ENCODE data around the gene GALK1.

GALK1 gene

DNA sequence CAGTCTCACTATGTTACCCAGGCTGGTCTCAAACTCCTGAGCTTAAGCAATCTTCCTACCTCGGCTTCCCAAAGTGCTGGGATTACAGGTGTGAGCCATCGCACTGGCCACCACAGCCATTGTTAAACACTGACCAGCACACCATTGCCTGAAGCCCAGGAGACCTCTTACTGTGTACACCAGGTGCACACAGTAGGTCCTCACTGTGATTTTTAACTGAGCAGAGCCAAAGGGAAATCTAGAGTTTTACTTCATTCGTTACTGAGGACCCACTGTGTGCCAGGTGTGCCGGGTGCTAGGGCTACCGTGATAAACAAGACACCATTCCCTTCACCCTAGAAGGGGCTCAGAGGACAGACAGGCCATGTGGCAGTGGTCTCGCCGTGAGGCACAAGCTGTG is 39.5 kb downstream of the GALK1 start:
- no peak for DNase-seq (ENCODE audit: low spot score)
- no peak for FAIRE-seq

DNA sequence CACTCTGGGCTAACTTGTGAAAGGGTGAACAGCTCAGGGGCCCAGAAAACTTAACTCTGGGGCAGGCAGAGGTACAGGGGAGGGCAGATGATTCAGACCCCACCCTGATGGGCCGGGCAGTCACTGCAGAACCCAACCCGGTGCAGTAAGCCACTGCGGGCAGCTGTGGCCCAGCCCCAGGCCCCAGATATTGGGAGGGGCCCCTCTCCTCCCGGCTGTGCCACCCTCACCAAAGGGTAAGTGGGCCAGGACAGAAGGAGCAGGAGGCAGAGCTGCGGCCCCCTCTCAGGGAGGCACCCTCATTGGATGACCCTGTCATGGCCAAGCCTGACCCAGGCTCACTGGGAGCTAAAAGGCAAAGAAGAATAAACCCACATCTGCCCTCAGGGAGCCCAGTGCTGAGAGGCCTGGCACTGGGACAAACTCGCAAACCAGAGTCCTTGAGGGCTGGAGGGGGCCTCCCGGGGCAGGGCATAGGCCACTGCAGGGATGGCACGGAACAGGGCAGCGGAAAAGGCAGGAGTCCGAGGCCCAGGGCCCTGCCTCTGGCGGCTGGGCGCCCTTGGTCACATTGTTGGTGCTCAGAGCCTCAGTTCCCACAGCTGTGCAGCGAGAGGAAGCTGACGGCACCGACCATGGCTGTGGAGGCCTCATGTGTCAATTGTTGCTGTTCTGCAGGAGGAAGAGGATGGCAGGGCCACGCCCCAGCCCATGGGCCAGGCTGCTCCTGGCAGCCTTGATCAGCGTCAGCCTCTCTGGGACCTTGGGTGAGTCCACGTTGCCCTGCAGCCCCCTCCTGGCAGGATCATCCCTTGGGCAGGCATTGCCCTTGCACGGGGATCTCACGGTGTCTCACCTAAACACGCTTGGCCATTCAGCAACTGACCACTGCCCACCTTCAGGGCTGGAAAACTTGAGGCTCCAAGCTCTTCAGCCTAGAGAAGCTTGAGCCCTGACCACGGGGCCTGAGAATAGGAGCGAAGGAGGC is 40.7 kb downstream of the GALK1 start:
- DNase-seq (ENCODE audit: low spot score) (no peak), FAIRE-seq (peak; percentile 46)

DNA sequence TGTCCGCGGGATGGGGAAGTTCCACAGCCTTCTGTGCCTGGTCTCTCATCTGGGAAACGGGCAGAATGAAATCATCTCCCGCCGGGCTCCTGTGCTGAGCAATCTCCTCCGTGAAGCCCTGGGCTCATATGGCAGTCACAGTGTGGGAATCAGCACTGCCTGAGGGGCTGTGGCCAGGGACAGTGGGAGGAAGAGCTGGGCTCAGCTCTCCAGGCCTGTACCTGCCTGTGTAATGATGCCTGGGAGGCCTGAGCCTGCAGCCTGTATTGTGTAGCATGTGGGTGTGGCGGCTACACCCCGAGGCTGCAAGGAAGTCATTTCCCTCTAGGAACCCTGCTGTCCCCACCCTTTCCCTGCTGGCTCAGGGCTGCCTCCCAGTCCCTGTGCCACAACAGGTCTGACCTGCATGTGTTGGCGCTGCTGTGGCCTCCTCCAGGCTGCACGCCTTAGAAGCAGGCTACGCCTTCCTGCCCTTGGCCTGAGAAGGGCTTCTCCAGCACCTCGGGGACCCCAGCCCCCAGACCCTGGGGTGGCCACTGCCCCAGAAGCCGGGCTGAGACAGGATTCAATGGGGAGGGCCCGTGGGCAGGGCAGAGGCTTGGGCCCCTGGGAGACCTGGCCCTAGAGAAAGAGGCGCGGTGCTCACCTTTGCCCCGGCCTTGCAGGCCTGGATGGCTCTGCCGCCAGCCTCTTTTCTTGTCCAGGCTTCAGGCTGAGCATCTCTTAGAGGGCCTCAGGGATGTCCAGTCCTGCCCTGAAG is 41.6 kb downstream of the GALK1 start:
- DNase-seq (ENCODE audit: low spot score): no peak
- FAIRE-seq: no peak

DNA sequence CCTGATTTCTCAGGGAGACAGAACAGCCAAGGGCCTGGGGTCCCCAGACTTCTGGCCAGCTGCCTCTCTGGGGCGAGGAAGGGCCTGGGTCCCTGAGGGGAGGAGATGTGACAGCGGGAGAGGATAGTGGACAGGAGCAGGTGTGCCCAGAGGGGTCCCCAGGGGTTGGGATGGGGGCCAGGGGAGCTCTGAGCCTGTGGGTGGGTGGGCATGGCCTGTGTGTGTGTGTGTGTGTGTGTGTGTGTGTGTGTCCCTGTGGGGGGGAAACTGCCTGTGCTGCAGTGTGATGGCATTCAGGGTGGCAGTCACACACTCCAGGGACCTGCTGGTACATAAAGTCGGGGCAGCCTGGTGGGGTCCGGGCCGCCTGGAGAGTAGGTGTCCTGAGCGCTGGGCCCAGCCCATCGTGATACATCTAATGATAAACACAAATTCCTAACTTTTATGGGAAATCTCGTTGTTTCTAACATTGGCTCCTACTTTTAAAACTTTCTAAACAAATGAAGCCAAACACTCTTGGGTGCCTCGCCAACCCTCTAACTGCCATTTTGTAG is 42.4 kb downstream of the GALK1 start:
- DNase-seq (ENCODE audit: low spot score) (no peak), FAIRE-seq (no peak)

DNA sequence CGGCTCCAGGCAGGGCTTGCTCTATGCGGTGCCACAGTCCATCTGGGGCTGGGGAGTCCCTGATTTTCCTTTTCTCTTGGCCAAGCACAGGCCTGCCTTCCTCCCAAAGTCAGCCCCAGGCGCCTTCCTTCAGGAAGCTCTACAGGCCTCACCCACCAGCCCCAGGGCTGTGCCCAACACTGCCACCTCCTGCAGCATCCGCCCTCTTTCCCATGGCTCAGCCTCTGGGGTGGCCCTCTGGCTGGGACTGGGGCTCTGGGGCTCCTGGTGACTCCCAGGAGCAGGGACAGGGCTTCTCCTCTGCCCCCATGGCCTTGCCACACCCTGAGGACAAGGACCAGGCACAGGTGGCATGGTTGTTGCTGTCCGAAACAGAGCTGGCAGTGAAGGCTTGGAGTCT is 42.9 kb downstream of the GALK1 start:
- FAIRE-seq (no peak), DNase-seq (ENCODE audit: low spot score) (no peak)

DNA sequence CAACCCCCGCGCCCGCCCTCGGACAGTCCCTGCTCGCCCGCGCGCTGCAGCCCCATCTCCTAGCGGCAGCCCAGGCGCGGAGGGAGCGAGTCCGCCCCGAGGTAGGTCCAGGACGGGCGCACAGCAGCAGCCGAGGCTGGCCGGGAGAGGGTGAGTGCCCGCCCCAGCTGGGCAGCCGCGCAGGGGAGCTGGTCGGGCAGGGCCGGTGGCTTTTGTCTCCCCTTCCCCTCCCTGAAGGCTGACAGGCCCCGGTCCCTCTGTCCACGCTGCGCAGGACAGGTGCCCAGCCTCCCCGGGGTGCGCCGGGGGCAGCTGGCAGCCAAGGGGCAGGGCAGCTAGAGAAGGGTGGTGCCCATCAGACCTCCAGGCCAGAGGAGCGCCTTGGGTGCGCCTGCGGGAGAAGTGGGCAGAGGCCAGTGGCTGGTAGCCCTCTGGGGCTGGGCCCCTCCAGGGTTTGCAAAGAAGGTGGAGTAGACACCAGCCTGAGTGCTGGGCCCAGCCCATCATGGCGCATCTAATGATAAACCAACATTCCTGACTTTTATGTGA is 43.5 kb downstream of the GALK1 start:
- FAIRE-seq (no peak), DNase-seq (ENCODE audit: low spot score) (no peak)

DNA sequence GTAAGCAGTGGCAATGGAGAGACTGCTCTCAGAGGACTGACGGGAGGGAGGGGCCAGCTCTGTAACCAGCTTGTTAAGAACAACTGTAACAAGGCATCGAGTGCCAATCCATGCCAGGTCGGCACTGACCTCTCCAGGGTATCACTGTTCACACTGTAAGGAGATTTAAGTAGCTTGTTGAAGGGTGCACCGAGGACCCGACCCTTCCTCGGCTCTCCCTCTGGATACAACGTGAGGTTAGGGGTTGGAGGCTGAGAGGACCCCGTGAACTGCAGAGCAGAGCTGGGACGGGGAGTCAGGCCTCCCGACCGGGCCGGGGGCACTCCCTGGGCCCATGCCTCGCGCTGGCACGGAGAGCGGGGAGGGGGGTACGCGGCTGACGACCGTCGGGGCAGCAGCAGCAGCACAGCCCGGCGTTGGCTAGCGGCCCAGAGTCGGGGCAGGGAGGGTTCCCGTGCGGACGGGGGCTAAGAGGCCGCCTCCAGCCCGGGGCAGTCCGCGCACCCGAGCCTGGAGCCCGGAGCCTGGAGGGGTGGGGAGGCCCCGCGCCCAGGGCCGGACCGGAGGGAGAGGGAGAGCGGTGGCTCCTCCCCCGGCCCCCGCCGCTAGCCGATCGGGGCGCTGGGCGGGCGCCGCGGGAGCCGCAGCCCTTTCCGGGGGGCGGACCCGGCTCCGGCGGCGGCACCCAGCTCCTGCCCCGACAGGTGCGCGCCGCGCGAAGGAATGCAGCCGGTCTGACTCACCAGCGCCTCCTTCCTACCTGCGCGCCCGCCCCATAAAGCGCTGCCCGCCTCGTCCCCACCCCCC is 44.1 kb downstream of the GALK1 start, which contains the start of gene ITGB4:
ITGB4 (plus strand) TSS at position 804 of the 807 bp plus-strand sequence. CDS start 3,245 bp downstream, outside the sequence.
- FAIRE-seq: peak; percentile 5
- peak; percentile 93 for DNase-seq (ENCODE audit: low spot score)

DNA sequence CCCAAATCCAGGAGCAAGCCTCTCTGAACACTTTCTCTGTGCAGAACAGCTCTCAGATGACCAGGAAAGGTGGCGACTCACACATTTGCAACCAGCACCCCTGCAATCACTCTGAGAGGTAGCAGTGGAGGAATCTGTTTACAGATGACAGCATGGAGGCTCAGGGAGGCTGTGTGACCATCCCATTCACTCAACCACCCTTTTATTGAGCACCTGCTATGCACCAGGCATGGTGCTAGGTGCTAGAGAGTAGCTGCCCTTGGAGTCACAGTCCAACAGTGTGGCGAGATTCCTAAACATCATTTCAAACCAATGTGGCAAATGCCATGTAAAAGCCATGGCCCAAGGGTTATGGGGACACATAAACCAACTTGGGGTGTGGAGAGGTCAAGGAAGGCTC is 45.3 kb downstream of the GALK1 start:
- DNase-seq (ENCODE audit: low spot score) (no peak), FAIRE-seq (no peak)

DNA sequence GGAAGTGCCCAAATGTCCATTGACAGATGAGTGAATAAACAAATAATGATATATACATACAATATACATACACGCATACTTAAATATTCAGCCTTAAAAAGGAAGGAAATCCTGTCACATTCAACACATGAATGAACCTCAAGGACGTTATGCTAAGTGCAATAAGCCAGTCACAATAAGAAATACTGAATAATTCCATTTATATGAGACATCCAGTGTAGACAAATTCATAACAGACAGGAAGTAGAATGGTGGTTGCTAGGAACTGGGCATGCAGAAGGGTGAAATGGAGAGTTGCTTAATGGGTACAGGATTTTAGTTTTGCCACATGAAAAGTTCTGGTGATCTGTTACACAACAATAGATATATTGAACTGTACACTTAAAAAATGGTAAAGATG is 52.5 kb downstream of the GALK1 start:
- no peak for FAIRE-seq
- no peak for DNase-seq (ENCODE audit: low spot score)
